ENCODE measurements around the gene COMT.

Gene COMT

GRCh38 chr22:19995611-19996339 lies 54.2 kb downstream of the COMT start:
- DNase-seq (ENCODE audit: low spot score): no peak

- DNase-seq (ENCODE audit: low spot score): no peak
Observed at GRCh38 chr22:19996694-19997384, 55.3 kb downstream of the COMT start.

DNA sequence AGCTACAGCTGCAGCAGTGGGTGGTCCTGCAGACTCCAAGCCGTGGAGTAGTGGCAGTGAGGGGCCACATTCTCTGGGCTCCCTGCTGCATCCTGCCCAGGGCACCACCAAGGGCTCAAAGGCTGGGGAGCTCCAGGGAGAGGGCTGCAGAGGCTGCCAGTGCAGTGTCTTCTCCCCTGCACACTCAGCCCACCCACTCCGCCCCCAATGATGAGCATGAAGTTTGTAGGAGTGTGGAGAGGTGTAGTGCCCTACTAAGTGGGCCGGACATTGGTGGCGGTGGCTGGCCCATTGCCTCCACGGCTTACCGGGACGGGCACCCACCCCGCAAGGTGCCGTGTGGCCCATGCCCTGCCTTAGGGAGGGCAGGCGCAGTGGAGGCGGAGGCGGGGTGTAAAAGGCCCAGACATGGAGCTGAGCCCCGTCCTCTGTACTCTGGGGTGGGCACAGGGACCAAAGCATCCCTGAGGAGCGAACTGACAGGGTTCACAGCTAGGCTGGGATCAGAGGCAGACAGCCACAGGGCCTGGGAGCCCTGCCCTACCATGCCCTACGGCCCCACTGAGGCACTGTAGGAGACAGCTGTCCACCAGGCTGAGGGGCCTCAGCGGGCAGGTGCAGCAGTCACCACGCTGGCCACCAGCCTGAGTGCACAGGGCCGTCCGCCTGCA lies 56.1 kb downstream of the COMT start:
- no peak for DNase-seq (ENCODE audit: low spot score)

DNA sequence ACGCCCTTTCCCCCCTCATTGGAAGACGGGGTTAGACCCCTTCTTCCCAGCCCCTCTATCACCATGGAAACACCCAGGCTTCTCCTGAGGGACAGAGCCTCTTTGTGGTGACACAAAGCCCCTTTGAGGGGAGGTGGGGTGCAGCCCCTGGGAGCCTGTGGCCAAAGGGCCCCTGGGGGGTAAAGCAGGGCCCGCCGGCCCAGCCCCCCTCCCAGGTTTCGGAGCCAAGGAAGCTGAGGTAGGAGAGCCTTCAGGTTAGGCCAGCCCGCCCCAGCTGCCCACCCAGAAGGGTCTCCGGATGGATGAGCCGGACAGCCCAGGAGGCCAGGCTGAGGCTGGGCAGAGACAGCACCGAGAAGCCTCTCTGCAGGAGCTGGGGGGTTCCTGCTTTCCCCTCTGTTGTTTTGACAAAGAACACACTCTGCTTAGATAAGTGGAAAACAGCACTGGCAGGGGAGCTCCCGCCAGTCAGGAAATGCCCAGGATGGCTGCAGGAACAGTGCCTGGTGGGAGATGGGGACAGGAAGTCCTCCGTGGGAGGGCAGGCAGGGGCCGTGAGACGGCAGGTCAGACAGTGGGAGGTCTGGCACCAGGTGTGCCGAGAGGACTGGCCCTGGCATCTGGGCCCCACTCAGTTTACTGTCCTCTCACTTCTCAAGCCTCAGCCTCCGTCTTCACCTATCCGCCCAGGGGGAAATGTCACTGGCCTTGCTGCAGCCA lies 56.8 kb downstream of the COMT start:
- DNase-seq (ENCODE audit: low spot score): no peak

DNA sequence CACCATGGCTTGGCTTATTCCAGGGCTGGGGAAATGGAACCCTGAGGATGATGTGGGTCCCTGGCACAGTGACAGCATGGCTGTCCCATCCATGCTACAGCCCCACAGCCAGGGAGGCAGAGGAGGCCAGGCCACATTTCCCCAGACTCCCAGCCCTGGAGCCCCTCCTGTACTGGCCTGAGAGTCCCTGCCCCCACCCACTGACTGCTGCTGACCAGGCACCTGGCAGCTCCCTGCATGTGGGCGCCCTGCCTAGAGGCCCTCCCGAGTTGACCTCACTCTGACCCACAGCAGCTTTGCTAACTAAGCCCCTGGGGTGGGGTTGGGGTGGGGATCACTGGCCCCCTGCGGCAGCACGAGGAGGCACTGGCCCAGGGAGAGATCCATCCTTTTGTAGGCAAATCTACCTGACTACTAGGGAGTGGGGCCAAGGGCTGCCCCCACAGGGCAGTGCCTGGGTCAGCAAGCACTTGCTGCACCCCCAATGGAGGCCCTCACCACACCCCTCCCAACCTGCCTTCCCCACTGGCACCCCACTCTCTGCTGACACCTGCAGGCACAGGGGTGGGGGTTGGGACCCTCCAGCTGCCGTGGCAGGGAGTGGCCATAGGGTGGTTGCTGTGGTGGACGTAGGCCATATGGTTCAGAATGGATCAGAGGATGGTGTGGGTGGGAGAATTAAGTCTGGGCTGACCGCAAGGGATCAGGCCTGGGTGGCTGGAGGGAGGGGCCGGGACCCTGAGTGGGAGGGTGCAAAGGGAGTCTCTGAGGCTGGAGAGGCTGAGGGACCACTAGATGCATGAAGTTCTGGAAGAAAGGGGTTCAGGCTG lies 57.6 kb downstream of the COMT start:
- no peak for DNase-seq (ENCODE audit: low spot score)

GRCh38 chr22:20000246-20001081 lies 58.9 kb downstream of the COMT start:
- no peak for DNase-seq (ENCODE audit: low spot score)

- DNase-seq (ENCODE audit: low spot score): no peak
Observed at GRCh38 chr22:20001082-20001638, 59.6 kb downstream of the COMT start.

- no peak for DNase-seq (ENCODE audit: low spot score)
Observed at GRCh38 chr22:20002128-20002527, 60.6 kb downstream of the COMT start.

GRCh38 chr22:20002636-20003035 lies 61.1 kb downstream of the COMT start:
- no peak for DNase-seq (ENCODE audit: low spot score)

- no peak for DNase-seq (ENCODE audit: low spot score)
Observed at GRCh38 chr22:20003304-20003703, 61.7 kb downstream of the COMT start.

- no peak for DNase-seq (ENCODE audit: low spot score)
Observed at GRCh38 chr22:20004464-20004863, 62.9 kb downstream of the COMT start.

DNA sequence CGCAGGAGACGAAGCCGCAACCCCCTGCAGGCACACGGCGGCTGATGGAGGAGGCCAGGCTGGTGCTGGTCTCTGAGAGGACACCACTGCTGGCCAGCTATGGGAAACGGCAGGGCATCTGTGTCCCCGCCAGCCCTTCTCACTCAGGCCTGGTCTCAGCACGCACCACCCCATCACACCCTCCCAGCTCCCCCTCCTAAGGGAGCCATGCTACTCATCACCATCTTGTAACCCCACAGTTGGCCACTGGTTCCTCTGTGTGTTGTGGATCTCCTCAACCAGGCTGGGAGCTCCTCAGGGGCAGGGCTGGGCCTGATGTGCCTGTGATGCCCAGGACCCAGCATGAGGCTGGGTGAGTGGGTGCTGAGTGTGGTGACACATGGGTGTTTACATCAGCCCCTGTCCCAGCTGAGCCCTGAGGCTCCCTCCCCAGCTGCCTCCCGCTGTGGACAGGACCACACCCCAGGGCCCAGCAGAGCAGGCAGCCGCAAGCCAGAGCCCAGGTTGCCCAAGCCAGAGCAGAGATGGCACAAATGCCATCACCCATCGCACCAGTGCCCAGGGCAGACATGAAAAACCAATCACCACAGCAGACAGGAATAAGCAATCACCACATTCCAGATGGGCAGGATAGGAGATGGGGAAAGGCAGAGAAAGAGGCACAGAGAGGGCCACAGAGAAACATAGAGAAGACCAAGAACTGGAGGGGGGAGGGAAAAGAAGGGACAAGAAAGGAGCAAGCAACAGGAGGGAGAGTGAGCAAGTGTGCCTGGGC lies 66.8 kb downstream of the COMT start:
- DNase-seq (ENCODE audit: low spot score): no peak

DNA sequence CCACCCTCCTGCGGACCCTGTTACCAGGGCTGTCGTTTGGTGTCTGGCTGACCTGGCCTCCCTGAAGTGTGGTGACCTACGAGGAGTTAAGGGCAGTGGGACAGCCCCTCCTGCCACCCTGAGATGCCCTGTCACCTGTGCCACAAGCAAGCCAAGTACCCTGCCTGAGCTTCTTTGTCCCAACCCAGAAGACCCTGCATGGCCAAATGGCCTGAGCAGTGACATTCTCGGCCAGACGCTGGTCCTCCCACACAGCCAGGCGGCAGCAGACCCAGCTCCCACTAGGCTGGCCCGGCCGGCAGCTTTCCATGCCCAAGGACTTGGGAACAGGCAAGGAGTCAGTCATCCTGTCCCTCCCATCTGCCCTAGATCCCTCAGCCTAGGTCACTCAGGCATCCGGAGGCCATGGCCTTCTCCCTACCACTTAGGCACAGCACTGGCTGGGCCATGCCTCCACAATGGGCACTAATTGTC lies 67.5 kb downstream of the COMT start:
- no peak for DNase-seq (ENCODE audit: low spot score)

GRCh38 chr22:20009582-20010306 lies 68.2 kb downstream of the COMT start:
- DNase-seq (ENCODE audit: low spot score): no peak

DNA sequence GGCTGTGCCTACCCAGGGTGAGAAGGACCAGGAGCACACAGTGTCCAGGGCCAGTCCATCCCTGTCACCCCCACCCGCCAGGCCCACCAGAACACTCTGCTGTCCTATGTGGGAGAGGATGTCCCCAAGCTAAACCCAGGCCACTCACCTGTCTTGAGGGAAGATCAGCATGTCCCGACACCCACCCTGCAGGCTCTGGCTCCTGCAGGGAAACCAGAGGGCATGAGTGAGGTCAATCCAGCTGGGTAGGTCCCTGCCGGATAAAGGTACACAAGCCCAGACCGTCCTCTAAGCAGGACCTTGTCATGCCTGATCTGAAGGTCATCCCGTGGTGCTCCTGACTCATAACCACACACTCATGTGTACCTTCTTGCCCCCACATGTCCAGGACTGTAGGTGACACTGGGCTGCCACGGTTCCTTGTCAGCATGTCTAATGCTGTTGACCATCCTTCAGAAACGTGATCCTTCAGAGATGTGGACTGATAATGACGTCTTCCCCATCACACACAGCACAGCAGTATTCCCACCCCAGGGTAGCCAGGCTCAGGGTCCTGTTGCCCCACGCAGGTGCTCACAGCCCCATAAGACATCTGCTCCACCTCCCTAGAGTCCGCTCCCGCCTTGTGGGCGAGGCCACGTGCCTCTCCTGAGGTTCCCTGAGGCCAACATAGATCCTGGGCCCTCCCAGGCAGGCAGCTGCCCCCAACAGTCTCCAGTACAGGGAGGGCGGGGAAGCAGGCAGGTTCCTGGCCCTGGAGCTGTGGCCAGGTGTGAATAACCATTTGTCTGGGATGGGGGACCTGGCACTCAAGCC lies 68.9 kb downstream of the COMT start:
- DNase-seq (ENCODE audit: low spot score): no peak

GRCh38 chr22:20011123-20011992 lies 69.8 kb downstream of the COMT start:
- no peak for DNase-seq (ENCODE audit: low spot score)
